ENCODE results near the gene LAMB4. TPM values are rescaled to one million over a fixed set of nuclear protein-coding genes. Genes with fewer than 3 reads are reported as not detected.

The LAMB4 gene
- total RNA-seq, 1 donor from 2014 or later, result 0.47 TPM

GRCh38 chr7:108143658-108144420, 13.7 kb upstream of the LAMB4 start:
- DNase-seq (ENCODE audit: extremely low read depth, low read depth, low spot score), result no peak

GRCh38 chr7:108142675-108143259, 12.6 kb upstream of the LAMB4 start:
- DNase-seq (ENCODE audit: extremely low read depth, low read depth, low spot score), result no peak

- DNase-seq (ENCODE audit: extremely low read depth, low read depth, low spot score), result no peak
These were observed 12.0 kb upstream of the LAMB4 start for GRCh38 chr7:108142180-108142579.

GRCh38 chr7:108140671-108141070, 10.5 kb upstream of the LAMB4 start:
- DNase-seq (ENCODE audit: extremely low read depth, low read depth, low spot score), result no peak

GRCh38 chr7:108138911-108139310, 8.8 kb upstream of the LAMB4 start:
- DNase-seq (ENCODE audit: extremely low read depth, low read depth, low spot score), result no peak

- no peak for DNase-seq (ENCODE audit: extremely low read depth, low read depth, low spot score)
These were observed 7.8 kb upstream of the LAMB4 start for GRCh38 chr7:108137993-108138392.

- DNase-seq (ENCODE audit: extremely low read depth, low read depth, low spot score), result no peak
These were observed 6.9 kb upstream of the LAMB4 start for GRCh38 chr7:108137040-108137439.

- no peak for DNase-seq (ENCODE audit: extremely low read depth, low read depth, low spot score)
These were observed 6.1 kb upstream of the LAMB4 start for GRCh38 chr7:108136191-108136688.

- no peak for DNase-seq (ENCODE audit: extremely low read depth, low read depth, low spot score)
These were observed 5.5 kb upstream of the LAMB4 start for GRCh38 chr7:108135446-108136190.

GRCh38 chr7:108134486-108134885, 4.3 kb upstream of the LAMB4 start:
- no peak for DNase-seq (ENCODE audit: extremely low read depth, low read depth, low spot score)

GRCh38 chr7:108132551-108133265, 2.5 kb upstream of the LAMB4 start:
- no peak for DNase-seq (ENCODE audit: extremely low read depth, low read depth, low spot score)

GRCh38 chr7:108129018-108129965, 869 bp downstream of the LAMB4 start:
- no peak for DNase-seq (ENCODE audit: extremely low read depth, low read depth, low spot score)

- DNase-seq (ENCODE audit: extremely low read depth, low read depth, low spot score), result no peak
These were observed 1.6 kb downstream of the LAMB4 start for GRCh38 chr7:108128514-108128913.

- no peak for DNase-seq (ENCODE audit: extremely low read depth, low read depth, low spot score)
These were observed 2.7 kb downstream of the LAMB4 start for GRCh38 chr7:108127461-108127860.

- no peak for DNase-seq (ENCODE audit: extremely low read depth, low read depth, low spot score)
These were observed 5.3 kb downstream of the LAMB4 start for GRCh38 chr7:108124820-108125219.

- DNase-seq (ENCODE audit: extremely low read depth, low read depth, low spot score), result no peak
These were observed 8.0 kb downstream of the LAMB4 start for GRCh38 chr7:108122181-108122580.

- no peak for DNase-seq (ENCODE audit: extremely low read depth, low read depth, low spot score)
These were observed 9.2 kb downstream of the LAMB4 start for GRCh38 chr7:108120933-108121332.

- DNase-seq (ENCODE audit: extremely low read depth, low read depth, low spot score), result no peak
These were observed 10.0 kb downstream of the LAMB4 start for GRCh38 chr7:108120196-108120595.

- no peak for DNase-seq (ENCODE audit: extremely low read depth, low read depth, low spot score)
These were observed 11.2 kb downstream of the LAMB4 start for GRCh38 chr7:108118959-108119358.

Data from glomerular endothelial cell (primary cell).